Right atrium auricular region (tissue), 2 donors: Measurements from ENCODE around the gene SLC44A3. TPM values are rescaled to one million over a fixed set of nuclear protein-coding genes. Genes with fewer than 3 reads are reported as not detected.

Source experiments
- DNase-seq: peaks from one replicate; pipeline ENCODE4 v3.0.0-alpha.2; 2019; ENCODE audit warnings: low spot score
- H3K27ac ChIP-seq, 2 donors: fragments of 200-600 bp; sonication (generic); 1 replicate in 1 of 2; 2 replicates in 1 of 2; pipeline ENCODE4 v1.5.1; 2016 to 2019
- H3K27me3 ChIP-seq, 2 donors: fragments of 200-600 bp; sonication (generic); one replicate each; pipeline versions ENCODE4 v1.5.1 to v1.6.0; 2017 to 2019
- H3K36me3 ChIP-seq: fragments of 200-600 bp; sonication (generic); one replicate; pipeline ENCODE4 v1.5.1; 2016
- H3K4me1 ChIP-seq, 2 donors: fragments of 200-600 bp; sonication (generic); one replicate each; pipeline versions ENCODE4 v1.5.1 to v1.6.0; 2017 to 2019
- H3K4me3 ChIP-seq, 2 donors: fragments of 200-600 bp; sonication (generic); 1 replicate in 1 of 2; 2 replicates in 1 of 2; pipeline ENCODE4 v1.5.1; 2017 to 2019; ENCODE audit warnings: mild to moderate bottlenecking in 1 of 2, moderate library complexity in 1 of 2
- H3K9me3 ChIP-seq, 2 donors: fragments of 200-600 bp; sonication (generic); one replicate each; pipeline ENCODE4 v1.5.1; 2019
- total RNA-seq, 2 donors: library from RNA; depleted of rRNA; stranded (reverse); fragments of >200 nt; gene quantifications; one replicate each; pipeline ENCODE4 v1.1.0, GENCODE V29; 2016
- TF ChIP-seq, protein P1 (sequence below), 2 donors: fragments of 200-600 bp; sonication (generic); IDR thresholded peaks; one replicate each; pipeline ENCODE4 v1.5.1; 2019; ENCODE audit warnings: antibody characterized with exemption in 2 of 2

SLC44A3 gene
- total RNA-seq, 2 donors from 2014 or later = 2.7 to 9.5 TPM

DNA sequence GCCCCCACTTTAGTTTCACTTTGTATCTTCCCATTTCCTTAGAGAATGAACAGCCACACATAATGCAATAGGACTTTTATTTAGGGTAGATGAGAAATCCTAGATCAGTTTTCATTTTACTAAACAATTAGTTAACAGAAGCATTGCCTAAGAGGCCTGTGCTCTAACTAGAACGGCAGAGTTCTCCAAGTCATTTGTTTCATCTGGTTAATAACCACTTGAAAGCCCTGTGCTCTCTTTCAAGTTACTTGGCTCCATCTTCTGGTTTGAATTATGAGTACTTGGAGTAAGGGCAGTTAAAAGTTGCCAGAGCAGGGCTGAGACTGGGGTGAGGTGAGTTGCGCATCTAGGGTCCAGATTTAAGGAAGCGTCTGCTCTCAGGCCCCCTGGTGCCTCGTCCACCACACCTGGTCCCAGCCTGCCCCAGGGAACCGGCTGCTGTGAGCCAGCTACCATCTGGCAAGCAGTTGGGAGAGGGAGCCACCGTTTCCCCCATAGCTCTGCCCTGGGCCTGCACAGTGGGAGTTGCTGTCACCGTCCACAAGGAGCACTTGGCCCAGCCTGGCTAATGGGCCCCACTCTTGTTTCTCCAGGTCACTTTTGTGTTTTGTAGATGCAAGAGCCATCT is 18.1 kb upstream of the SLC44A3 start:
- Histone ChIP-seq H3K36me3 (no peaks in the 10 kb centered on the region), H3K4me3 (peak overlapping the region in 1 of 2 donors; percentile 7), H3K4me1 (peaks cover 0 to 37% of the 10 kb centered on the region in 2 donors), H3K27ac (peak overlapping the region; percentile 66 to 74), H3K27me3 (no peaks in the 10 kb centered on the region), H3K9me3 (no peaks in the 10 kb centered on the region)
- TF ChIP-seq, protein P1, sequence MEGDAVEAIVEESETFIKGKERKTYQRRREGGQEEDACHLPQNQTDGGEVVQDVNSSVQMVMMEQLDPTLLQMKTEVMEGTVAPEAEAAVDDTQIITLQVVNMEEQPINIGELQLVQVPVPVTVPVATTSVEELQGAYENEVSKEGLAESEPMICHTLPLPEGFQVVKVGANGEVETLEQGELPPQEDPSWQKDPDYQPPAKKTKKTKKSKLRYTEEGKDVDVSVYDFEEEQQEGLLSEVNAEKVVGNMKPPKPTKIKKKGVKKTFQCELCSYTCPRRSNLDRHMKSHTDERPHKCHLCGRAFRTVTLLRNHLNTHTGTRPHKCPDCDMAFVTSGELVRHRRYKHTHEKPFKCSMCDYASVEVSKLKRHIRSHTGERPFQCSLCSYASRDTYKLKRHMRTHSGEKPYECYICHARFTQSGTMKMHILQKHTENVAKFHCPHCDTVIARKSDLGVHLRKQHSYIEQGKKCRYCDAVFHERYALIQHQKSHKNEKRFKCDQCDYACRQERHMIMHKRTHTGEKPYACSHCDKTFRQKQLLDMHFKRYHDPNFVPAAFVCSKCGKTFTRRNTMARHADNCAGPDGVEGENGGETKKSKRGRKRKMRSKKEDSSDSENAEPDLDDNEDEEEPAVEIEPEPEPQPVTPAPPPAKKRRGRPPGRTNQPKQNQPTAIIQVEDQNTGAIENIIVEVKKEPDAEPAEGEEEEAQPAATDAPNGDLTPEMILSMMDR (IDR thresholded peaks at IDR 0.05) = peak in 1 of 2 donors; percentile 68
- DNase-seq = no peak

DNA sequence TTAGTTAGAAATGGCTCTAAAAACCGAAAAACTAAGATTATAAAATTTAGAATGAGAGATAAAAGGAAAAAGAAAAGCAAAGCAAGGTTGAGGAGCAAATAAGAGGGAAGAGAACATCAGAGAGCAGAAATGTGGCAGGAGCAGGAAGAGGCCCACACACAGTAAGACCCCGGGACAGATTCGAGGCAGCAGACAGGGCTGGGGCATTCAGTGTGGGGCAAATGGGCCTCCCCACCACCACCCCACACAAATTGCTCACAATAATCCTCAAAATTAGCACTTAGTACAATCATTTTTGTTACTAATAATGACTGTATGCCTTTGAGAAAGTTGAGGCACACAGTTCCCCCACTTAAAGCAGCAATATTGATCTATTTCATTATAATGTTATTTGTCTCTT is 17.1 kb upstream of the SLC44A3 start:
- Histone ChIP-seq H3K4me1 (peaks cover 0 to 37% of the 10 kb centered on the region in 2 donors), H3K27ac (peak overlapping the region; percentile 63 to 74)
- TF ChIP-seq, protein P1 (IDR thresholded peaks at IDR 0.05) = no peak

GRCh38 chr1:94803517-94804441 is 16.4 kb upstream of the SLC44A3 start:
- H3K4me1 ChIP-seq = peaks cover 0 to 37% of the 10 kb centered on the region in 2 donors
- DNase-seq = no peak
- H3K27ac ChIP-seq = peak overlapping the region; percentile 63 to 74

More for the DNA sequence above, 17.1 kb upstream of the SLC44A3 start:
- H3K27me3 ChIP-seq = no peaks in the 10 kb centered on the region
- H3K4me3 ChIP-seq = no peak overlapping the region
- no peak for DNase-seq
- H3K36me3 ChIP-seq = no peaks in the 10 kb centered on the region
- H3K9me3 ChIP-seq = no peaks in the 10 kb centered on the region

GRCh38 chr1:94804442-94804837 is 15.7 kb upstream of the SLC44A3 start:
- TF ChIP-seq, protein P1 (IDR thresholded peaks at IDR 0.05) = no peak
- peaks cover 0 to 37% of the 10 kb centered on the region in 2 donors for H3K4me1 ChIP-seq

More at GRCh38 chr1:94803517-94804441, 16.4 kb upstream of the SLC44A3 start:
- Histone ChIP-seq H3K27me3 (no peaks in the 10 kb centered on the region), H3K9me3 (no peaks in the 10 kb centered on the region), H3K4me3 (no peak overlapping the region), H3K36me3 (no peaks in the 10 kb centered on the region)
- TF ChIP-seq, protein P1 (IDR thresholded peaks at IDR 0.05) = no peak

DNA sequence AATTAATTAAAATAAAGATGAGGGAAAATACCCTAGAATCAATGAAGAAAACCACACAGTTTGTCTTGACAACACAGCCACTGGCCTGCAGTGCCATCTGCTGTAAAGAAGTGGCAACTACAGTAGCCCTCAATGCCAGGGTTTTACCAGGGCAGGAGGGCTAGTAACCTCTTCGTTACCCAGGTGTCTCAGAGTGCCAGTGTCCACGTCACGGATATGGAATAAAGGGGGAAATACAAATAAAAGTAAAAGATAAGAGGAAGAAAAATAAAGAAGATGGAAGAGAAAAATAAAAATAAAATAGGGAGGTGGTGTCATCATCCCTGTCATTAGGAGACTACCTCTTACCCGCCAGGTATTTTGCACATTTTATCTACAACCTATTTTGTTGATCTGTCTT is 14.2 kb upstream of the SLC44A3 start:
- Histone ChIP-seq H3K27ac (no peak overlapping the region), H3K4me1 (peaks cover 0 to 34% of the 10 kb centered on the region in 2 donors), H3K9me3 (no peaks in the 10 kb centered on the region), H3K27me3 (no peaks in the 10 kb centered on the region), H3K4me3 (no peak overlapping the region), H3K36me3 (no peaks in the 10 kb centered on the region)
- TF ChIP-seq, protein P1 (IDR thresholded peaks at IDR 0.05) = peak; percentile 98 to 99
- no peak for DNase-seq

More at GRCh38 chr1:94804442-94804837, 15.7 kb upstream of the SLC44A3 start:
- H3K27me3 ChIP-seq = no peaks in the 10 kb centered on the region
- no peak for DNase-seq
- H3K36me3 ChIP-seq = no peaks in the 10 kb centered on the region
- H3K4me3 ChIP-seq = no peak overlapping the region
- H3K27ac ChIP-seq = peak overlapping the region; percentile 63 to 74
- no peaks in the 10 kb centered on the region for H3K9me3 ChIP-seq
